Thyroid gland (tissue), 4 donors: ENCODE results near the gene URB1.

ENCODE experiments used
- POLR2A ChIP-seq, 2 donors: fragments of 450-650 bp; IDR thresholded peaks; one replicate each; pipeline ENCODE4 v1.6.1; 2017; ENCODE audit warnings: antibody characterized with exemption in 2 of 2, mild to moderate bottlenecking in 2 of 2, moderate library complexity in 1 of 2
- TF ChIP-seq, protein P1 (sequence below), 6 experiments: fragments of 200-600 bp in 3 of 6; fragments of 450-650 bp in 3 of 6; sonication (generic) in 3 of 6; IDR thresholded peaks; one replicate each; pipeline ENCODE4 v1.5.1; 2016 to 2019; ENCODE audit warnings: antibody characterized with exemption in 6 of 6, mild to moderate bottlenecking in 2 of 6, inconsistent platforms in 1 of 6, moderate library complexity in 1 of 6

DNA sequence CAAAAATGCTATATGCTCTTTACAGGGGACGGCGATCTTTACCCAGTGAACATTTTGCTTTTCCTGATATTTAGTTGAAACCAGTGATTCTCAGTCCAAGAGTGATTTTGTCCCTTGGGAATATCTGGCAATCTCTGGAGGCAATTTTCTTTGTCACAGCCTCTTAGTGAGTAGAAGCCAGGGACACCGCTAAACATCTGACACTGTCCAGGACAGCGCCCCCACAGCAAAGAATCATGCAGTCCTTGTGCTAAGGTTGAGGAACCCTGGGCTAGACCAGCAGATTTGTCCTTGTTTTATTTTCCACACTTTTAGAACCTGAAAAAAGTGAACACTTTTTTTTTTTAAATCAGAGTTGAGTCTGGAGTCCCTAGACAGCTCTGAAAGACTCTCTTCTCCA lies 32.8 kb upstream of the URB1 start:
- TF ChIP-seq, protein P1, sequence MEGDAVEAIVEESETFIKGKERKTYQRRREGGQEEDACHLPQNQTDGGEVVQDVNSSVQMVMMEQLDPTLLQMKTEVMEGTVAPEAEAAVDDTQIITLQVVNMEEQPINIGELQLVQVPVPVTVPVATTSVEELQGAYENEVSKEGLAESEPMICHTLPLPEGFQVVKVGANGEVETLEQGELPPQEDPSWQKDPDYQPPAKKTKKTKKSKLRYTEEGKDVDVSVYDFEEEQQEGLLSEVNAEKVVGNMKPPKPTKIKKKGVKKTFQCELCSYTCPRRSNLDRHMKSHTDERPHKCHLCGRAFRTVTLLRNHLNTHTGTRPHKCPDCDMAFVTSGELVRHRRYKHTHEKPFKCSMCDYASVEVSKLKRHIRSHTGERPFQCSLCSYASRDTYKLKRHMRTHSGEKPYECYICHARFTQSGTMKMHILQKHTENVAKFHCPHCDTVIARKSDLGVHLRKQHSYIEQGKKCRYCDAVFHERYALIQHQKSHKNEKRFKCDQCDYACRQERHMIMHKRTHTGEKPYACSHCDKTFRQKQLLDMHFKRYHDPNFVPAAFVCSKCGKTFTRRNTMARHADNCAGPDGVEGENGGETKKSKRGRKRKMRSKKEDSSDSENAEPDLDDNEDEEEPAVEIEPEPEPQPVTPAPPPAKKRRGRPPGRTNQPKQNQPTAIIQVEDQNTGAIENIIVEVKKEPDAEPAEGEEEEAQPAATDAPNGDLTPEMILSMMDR (IDR thresholded peaks at IDR 0.05) = no peak
- no peak for TF ChIP-seq POLR2A (IDR thresholded peaks at IDR 0.05)
